Measurements from ENCODE around the gene LARP4.
"Not testable (repeated sequence)": the region's sequence is repeated elsewhere in the genome, so short reads cannot be mapped to it uniquely, and the experiment has no call there.

The LARP4 gene

DNA sequence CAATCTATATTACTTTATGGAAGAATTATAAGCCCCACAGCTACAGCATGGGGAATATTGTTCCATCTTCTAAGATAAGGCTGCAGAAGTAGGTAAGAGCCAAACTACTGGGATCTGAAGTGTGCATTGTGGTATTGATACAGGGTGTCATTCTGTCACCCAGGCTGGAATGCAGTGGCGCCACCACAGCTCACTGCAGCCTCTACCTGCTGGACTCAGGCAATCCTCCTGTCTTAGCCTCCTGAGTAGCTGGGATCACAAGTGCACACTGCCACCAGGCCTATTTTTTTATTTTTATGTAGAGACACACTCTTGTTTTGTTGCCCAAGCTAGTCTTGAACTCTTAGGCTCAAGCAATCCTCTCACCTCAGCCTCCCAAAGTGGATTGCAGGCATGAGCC lies 82.8 kb downstream of the LARP4 start:
- DNase-seq (ENCODE audit: low read depth), result no peak

DNA sequence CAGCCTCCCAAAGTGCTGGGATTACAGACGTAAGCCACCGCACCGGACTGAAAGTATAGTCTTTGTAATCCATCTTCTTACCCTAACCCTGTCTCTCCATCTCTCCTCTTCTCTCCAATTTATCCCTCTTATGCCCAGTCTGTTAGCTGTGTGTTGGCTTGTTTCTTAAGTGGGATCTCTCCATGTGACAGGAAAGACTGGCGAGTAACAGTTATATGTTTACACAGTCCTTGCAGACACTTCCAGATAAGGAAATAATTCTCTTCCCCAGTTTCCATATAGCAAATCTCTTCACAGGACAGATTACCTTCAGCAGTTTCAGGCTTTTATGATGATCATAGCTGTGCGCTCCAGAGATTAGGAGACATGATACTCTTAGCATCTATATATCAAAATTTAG lies 88.1 kb downstream of the LARP4 start:
- no peak for DNase-seq (ENCODE audit: low read depth)

DNA sequence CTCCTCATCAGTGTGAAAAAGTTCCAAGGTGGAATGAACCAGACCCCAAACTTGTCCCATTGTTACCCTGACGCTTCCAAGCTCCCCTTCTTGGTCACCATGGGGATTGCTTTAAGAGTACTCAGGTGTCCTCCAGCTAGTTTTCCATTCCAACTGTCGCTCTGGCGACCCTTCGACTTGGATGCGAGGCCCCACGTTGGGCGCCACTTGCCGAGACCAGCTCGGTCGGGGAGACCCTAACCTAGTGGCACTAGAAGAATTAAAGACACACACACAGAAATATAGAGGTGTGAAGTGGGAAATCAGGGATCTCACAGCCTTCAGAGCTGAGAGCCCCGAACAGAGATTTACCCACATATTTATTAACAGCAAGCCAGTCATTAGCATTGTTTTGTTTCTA lies 97.4 kb downstream of the LARP4 start:
- not testable (repeated sequence) for DNase-seq (ENCODE audit: low read depth)

DNA sequence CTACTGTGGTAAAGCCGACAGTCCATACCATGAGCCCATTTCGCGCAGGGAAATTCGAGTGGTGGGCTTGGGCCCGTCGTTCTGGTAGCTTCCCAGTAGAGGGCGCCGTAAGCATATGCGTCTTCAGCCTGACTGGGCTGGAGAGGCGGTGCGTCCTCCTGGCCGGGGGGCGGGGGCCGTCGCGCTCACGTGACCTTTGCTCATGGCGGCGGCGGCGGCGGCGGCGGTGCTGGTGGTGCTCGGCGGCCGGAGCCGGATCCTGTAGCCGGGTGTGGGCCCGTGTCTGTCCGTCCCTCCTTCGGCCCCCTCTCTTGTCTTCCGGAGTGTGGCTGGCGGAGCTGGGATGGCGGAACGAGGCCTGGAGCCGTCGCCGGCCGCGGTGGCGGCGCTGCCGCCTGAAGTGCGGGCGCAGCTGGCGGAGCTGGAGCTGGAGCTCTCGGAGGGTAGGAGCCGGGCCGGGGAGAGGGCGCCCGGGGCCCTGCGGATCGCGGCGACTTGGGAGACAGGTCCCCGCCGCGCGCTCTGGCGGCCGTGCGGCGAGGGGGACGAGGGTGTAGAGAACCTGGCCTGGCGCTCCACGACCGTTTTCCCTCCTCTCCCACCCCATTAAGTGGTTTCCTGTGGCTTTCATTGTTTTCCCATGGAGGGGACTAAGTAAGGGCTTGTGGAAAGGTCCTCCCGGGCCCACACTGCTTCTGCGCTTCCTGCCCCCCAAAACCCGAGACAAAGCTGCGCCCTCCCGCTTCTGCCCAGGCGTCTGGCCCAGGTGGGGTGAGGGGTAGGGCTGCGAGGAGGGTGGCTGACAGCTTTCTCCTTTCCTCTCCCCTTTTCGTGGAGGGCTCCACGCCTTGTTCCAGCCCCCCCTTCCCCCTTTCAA lies 104.4 kb downstream of the LARP4 start, which contains the start of gene DIP2B:
DIP2B (plus strand) TSS at position 188 of the 877 bp plus-strand sequence; CDS start at position 344, 156 bp downstream.
- DNase-seq (ENCODE audit: low read depth), result peak; percentile 84

DNA sequence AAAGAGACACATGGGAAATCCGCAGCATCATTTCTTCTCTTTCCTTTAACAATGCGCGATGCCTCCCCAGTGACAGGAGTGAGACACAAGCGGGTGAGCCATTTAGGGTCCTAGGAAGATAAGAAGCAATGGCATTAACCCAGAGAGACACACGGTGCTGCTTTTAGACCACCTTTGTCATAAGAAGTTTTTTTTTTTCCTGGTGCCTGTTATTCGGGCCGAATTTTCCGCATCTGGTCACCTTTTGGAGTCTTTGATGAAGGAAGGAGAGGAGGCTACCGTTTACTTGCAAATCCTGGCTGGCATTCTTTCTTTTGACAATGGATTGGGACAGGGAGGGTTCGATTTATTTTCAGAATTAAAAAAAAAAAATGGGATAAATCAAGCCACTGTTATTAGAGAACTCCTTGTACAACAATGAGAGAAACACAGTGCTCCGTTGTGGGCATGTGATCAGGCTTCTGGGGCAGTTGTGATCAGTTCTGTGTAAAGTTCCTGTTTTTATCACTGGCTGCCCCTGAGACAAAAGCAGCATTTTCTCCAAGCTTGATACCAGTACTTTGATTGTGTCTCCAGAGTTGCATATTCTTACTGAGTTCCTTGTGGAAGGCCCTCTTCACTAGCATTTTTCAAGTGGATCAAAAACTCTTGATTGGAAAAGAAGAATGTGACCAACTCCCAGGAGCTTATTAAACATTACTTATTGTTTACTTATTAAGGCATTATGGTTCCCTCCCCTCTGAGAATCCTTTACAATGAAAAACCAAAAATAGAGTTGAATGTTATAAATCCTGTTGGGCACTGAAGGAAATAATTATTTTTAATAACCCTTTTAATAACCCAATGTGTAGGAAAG lies 105.2 kb downstream of the LARP4 start:
- no peak for DNase-seq (ENCODE audit: low read depth)

DNA sequence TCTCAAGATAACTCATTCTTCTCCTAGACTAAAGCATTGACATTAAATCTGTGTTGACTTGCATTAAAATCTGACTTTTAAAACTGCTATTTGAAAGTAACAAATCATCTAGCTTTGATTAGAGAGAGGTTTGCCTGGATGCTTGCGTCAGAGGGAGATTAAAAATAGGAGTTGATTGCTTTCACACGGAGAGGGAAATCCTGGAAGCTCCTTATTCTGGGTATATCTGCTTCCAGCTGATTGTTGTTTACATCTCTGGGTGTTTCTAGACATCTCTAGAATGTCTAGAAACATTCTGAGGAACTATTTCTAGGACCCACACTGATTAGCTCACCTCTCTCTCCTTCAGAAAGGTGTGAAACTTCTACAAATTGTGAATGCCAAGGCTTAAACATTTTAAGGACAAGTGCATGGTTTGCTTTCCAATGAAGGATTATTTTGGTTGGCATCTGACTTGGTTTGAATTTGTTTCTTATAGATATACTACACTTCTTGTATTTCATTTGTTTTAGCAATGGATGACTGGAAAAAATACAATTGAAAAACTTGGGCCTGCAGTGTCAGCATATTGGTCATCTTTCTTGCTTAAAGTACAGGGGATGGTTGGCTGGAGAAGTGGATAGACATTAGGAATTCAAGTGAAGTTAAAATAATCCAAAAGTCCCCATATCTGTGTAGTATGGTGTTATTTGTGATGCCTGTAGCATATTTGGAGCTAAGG lies 106.2 kb downstream of the LARP4 start:
- no peak for DNase-seq (ENCODE audit: low read depth)

DNA sequence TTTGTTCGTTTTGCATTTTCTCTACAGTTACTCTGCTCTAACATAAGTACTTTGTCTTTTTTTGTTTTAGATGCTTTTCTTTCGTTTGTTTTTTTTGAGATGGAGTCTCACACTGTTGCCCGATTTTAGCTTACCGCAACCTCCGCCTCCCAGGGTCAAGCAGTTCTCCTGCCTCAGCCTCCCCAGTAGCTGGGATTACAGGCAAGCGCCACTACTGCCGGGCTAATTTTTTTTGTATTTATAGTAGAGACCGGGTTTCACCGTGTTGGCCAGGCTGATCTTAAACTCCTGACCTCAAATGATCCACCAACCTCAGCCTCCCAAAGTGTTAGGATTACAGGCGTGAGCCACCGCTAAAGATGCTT lies 106.8 kb downstream of the LARP4 start:
- DNase-seq (ENCODE audit: low read depth), result no peak

DNA sequence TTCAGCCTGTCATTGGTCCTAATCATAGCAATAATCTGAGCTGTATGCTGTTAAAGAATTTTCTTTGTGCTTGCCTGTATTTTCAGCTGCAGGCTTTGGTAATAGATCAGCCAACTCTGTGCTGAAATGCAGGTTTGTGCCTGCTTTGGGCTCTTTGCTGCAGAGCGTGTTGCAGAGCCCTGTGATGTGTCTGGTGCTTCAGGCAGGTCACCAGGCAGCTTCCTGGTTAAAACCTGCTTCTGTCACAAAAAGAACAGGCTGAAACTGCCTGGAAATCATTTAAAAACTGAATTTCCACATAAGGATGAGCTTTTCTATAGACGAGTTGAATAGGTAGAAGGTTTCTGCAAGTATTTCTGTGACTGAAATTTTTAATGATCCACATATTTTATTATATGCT lies 107.2 kb downstream of the LARP4 start:
- no peak for DNase-seq (ENCODE audit: low read depth)

DNA sequence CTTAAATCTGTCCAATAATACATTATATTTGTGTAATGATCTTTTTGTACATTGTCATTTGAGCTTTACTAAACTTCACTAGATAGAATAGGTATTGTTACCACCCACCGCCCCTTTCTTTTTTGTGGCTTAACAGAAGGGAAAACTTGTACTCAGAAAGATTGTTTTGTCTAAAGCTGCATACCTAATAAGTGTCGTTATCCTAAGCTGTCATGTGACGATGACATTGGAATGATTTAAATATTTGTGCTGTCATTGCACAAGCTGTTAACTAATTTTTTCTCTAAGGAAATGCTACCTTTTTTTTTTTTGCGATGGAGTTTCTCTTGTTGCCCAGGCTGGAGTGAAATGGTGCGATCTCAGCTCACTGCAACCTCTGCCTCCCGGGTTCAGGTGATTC lies 107.7 kb downstream of the LARP4 start:
- no peak for DNase-seq (ENCODE audit: low read depth)

DNA sequence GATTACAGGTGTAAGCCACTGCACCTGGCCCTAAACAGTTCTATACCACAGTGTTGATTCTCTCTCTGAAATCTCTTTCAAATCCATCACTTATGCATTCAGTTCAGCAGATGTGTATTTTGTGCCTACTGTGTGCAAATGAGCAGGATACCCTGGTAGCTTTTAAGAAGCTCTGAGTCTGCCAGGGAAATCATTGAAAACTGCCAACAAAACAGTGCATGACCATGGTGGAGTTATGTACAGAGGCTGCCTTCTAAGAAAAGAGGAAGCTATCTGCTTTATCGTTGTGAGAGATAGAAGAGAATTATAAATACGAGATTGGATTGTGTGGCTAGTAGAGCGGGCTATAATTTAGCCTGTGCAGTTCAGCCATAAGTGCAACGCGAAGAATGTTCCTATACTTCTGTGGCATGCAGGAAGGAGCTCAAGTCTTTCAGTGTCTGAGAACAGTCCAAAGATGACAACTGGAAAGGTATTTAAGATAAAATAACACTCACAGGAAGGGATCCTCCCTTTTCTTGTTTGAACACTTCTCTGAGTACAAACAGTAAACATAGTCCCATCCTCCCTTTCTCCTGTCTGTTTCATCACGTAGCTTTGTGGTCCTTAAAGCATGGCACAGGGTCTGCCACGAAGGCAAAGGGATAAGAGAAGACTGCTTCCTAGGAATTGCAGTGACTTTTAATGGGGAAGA lies 108.4 kb downstream of the LARP4 start:
- DNase-seq (ENCODE audit: low read depth), result no peak

DNA sequence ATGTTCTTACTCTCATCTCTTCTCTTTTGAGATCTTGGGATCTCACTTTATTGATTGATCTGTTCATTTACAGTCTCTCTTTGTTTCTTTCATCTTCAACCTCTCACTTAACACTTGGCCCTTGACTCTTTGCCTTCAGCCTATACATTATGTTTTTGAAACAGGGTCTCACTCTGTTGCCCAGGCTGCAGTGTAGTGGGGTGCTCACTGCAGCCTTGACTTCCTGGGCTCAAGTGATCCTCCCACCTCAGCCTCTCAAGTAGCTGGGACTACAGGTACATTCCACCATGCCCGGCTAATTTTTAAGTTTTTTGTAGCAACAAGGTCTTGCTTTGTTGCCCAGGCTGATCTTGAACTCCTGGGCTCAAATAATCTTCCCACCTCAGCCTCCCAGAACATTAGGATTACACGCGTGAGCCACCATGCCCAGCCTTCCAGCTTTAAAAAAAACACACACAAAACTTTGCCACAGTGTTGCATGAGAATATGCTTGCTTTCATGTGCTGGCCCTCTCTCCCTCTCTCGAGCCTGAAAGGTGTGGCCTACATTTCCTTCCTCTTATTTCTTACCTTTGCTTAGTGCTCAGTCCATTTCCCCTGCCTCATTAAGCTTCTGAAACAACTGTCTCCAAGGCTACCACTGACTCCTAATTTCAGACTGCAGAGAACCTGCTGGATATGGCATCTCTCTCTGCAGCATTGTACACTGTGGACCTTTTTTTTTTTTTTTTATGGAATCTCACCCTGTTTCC lies 114.0 kb downstream of the LARP4 start:
- DNase-seq (ENCODE audit: low read depth), result no peak

DNA sequence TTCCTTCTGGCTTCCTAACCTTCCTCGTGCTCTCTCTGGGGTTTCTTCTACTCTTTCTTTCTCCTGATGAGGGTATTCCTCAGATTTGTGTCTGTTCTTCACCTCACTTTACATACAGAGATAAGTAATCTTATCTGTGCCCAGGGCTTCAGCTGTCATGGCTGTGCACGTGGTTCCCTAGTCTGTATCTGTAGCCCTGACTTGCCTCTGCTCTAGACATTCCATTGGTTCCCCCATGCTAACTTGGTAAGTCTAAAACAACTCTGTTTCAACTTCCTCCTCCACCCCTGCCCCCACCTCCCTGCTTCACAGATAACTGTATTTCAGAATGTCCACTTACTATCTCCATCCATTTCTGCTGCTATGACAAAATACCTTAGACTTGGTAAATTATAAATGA lies 114.9 kb downstream of the LARP4 start:
- DNase-seq (ENCODE audit: low read depth), result no peak

DNA sequence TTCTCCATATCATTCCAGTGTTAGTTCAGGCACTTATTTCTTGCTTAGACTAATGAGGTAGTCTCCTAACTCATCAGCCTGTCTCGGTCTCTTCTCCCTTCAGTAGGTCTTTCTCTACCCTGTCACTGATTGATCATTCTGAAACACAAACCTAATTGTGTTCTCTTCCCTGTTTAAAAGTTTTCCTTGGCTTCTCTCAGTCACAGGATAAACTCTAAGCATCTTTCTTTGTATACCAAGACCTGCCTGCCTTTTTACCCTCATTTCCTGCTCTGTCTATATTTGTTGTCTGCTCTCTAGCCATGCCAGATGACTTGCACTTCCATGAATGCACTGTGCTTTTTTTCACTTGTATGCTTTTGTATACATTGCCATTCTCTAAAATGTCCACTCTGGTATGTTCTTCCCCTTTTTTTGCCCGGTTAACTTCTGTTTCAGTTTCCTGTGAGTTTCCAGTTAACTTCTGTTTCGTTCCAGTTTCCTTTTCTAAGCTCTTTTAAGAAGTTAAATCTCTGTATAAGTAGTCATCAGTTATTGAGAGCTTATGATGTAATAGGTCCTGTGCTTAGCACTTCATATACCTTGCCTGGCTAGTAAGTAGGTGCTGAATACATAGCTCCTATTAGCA lies 116.8 kb downstream of the LARP4 start:
- no peak for DNase-seq (ENCODE audit: low read depth)

DNA sequence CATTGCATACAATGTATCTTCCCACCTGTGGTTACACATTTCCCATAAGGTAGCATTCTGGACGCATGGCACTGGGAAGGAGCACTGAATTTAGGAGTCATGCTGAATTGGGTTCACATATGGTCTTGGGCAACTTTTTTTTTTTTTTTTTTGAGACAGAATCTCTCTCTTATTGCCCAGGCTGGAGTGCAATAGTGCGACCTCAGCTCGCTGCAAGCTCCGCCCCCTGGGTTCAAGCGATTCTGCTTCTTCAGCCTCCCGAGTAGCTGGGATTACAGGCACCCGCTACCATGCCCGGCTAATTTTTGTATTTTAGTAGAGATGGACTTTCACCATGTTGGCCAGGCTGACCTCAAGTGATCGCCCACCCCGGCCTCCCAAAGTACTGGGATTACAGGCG lies 117.4 kb downstream of the LARP4 start:
- DNase-seq (ENCODE audit: low read depth), result no peak

DNA sequence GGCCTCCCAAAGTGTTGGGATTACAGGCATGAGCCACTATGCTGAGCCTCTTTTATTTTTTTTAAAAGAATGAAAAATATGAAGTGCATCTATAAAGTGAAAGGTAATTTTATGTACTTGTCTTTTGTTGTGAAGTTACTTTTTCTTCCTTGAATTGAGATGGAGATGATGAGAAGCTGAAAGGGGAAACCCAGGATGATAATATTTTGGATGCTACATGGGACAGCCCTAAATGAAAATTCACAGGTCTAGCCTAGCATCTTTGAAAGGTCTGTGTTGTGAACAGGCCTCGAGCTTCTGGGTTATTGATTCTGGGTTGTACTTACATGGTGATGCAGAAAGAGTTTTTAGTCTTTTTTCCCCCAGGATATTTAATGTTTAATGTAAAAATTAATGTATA lies 118.7 kb downstream of the LARP4 start:
- no peak for DNase-seq (ENCODE audit: low read depth)

DNA sequence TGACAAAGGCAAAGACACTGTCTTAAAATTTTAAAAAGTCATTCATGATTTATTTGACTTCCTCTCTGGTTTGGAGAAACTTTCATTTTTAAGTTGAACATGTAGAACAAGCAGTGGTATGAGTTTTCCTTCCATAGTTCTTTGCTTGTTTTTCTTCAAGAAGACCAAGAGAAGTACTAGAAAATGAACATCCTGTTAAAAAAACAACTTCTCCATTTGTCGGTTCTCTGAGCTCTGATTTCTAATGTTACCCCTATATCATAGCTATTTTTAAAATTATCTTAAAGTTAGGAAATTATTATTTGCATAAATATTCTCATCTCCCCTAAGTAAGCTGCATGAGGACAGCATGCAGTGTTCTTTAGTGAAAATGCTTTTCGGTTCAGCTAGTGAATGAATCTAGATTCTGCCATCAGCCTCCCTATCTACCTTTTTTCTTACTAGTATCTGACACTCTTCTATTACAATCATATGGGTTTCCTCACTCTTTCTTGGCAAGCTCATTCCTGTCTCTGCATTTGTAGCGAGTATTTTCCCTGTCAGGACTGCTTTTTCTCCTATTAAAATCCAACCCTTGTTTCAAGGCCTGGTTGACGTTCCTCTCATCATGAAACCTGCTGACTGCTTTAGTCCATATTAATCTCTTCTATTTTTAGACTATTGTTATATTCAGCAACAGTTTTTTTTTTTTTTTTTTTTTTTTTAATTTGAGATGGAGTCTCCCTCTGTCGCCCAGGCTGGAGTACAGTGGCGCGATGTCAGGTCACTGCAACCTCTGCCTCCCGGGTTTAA lies 119.9 kb downstream of the LARP4 start:
- no peak for DNase-seq (ENCODE audit: low read depth)

DNA sequence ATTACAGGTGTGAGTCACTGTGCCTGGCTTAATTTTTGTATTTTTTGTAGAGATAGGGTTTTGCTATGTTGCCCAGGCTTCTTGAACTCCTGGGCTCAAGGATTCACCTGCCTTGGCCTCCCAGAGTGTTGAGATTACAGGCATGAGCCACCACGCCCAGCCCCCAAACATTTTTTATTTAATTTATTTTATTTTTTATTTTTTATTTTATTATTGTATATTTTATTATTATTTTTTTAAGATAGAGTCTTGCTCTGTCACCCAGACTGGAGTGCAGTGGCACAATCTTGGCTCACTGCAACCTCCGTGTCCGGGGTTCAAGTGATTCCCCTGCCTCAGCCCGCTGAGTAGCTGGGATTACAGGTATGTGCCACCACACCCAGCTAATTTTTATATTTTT lies 121.1 kb downstream of the LARP4 start:
- DNase-seq (ENCODE audit: low read depth), result not testable (repeated sequence)

DNA sequence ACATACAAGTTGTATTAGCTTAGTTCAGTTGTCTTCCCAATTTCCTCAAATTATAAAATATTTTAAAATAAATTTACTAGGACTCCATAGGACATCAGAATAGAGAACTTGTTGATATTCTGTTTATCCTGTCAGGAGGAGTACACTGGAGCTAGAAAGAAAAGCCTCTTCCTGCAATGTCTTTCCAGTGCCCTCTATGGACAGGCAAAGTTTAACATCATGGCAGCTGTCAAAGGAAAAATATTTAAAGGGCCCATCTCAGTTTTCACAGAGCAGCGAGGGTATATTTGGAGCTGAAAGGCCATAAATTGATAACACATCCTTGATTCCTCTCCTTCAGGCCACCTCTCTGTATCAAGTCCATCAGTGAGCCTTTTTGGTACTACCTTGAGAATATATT lies 123.1 kb downstream of the LARP4 start:
- no peak for DNase-seq (ENCODE audit: low read depth)

DNA sequence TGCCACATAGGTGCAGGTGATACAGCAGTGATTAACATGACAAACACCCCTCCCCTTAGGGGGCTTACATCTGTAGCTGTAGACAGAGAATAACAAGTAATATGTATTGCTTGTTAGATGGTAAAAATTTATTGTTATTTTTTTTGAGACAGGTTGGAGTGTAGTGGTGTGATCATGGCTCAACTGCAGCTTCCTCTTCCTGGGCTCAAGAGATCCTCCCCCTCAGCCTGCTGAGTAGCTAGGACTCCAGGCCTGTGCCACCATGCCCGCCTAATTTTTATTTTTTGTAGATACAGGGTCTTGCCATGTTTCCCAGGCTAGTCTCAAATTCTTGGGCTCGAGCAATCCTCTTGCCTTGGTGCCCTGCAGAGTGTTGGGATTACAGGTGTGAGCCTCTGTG lies 123.9 kb downstream of the LARP4 start:
- no peak for DNase-seq (ENCODE audit: low read depth)

DNA sequence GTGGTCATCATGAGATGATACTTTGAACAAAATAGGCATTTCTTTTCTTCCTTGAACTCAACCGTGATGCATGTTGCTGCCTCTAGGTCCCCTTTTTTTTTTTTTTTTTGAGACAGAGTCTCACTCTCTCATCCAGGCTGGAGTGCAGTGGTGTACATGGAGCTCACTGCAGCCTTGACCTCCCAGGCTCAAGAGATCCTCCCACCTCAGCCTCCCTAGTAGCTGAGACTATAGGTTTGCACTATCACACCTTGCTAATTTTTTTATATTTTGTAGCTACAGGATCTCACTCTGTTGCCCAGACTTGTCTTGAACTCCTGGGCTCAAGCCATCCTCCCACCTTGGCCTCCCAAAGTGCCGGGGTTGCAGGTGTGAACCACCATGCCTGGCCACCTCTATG lies 124.7 kb downstream of the LARP4 start:
- DNase-seq (ENCODE audit: low read depth), result no peak

Measured in fibroblast of the conjunctiva (primary cell).